Stimulated activated CD4-positive, alpha-beta T cell treated with anti-CD3 and anti-CD28 coated beads, Interleukin-15, amount 100 ng/mL, for 24 hours (primary cell): Measurements from ENCODE around the gene CNDP1.

Experiments
- DNase-seq: peaks from one replicate; pipeline ENCODE4 v3.0.0-alpha.2; 2020

Gene CNDP1

GRCh38 chr18:74630804-74631203 is 96.5 kb downstream of the CNDP1 start:
- no peak for DNase-seq

GRCh38 chr18:74631212-74631611 is 96.9 kb downstream of the CNDP1 start:
- DNase-seq, result no peak

GRCh38 chr18:74631623-74632350 is 97.5 kb downstream of the CNDP1 start:
- peak; percentile 10 for DNase-seq

GRCh38 chr18:74632351-74632679 is 98.0 kb downstream of the CNDP1 start:
- no peak for DNase-seq

- DNase-seq, result no peak
Observed at GRCh38 chr18:74632856-74633255, 98.6 kb downstream of the CNDP1 start.

- DNase-seq, result peak; percentile 21
Observed at GRCh38 chr18:74633652-74634352, 99.5 kb downstream of the CNDP1 start.

- DNase-seq, result no peak
Observed at GRCh38 chr18:74635224-74635975, 101.1 kb downstream of the CNDP1 start.
